H9 (cell line): Measurements from ENCODE around the gene AMT. TPM values are rescaled to one million over a fixed set of nuclear protein-coding genes. Genes with fewer than 3 reads are reported as not detected.

Source experiments
- DNase-seq: peaks from one replicate; pipeline ENCODE4 v3.0.0-alpha.2; 2017
- H2AFZ ChIP-seq: one replicate; pipeline ENCODE4 v1.6.1; 2013; ENCODE audit warnings: mild to moderate bottlenecking, low read length, control low read depth, moderate library complexity
- H2AK5ac ChIP-seq: 2 replicates; pipeline ENCODE4 v1.6.1; 2013; ENCODE audit warnings: low read length, control low read depth, mixed read lengths; ENCODE audit not compliant: insufficient read length
- H2BK120ac ChIP-seq: one replicate; pipeline ENCODE4 v1.6.1; 2013; ENCODE audit warnings: low read depth, mild to moderate bottlenecking, low read length, control low read depth, inconsistent platforms; ENCODE audit not compliant: poor library complexity, severe bottlenecking
- H2BK12ac ChIP-seq: 2 replicates; pipeline ENCODE4 v1.6.1; 2013; ENCODE audit warnings: low read length, control low read depth, mixed read lengths, low read depth; ENCODE audit not compliant: insufficient read length
- H2BK15ac ChIP-seq: 2 replicates; pipeline ENCODE4 v1.6.1; 2013; ENCODE audit warnings: low read depth, low read length, control low read depth
- H2BK20ac ChIP-seq: one replicate; pipeline ENCODE4 v1.6.1; 2013; ENCODE audit warnings: low read depth, mild to moderate bottlenecking, low read length, control low read depth, inconsistent platforms; ENCODE audit not compliant: poor library complexity, severe bottlenecking
- H2BK5ac ChIP-seq: 2 replicates; pipeline ENCODE4 v1.6.1; 2013; ENCODE audit warnings: low read length, control low read depth, mixed read lengths; ENCODE audit not compliant: insufficient read length
- H3K14ac ChIP-seq: 2 replicates; pipeline ENCODE4 v1.6.1; 2013; ENCODE audit warnings: low read length, control low read depth; ENCODE audit not compliant: insufficient read depth
- H3K18ac ChIP-seq: 2 replicates; pipeline ENCODE4 v1.6.1; 2013; ENCODE audit warnings: low read depth, mild to moderate bottlenecking, mixed read lengths, low read length, control low read depth; ENCODE audit not compliant: insufficient read length
- H3K23ac ChIP-seq: 2 replicates; pipeline ENCODE4 v1.6.1; 2013; ENCODE audit warnings: low read length, control low read depth, mixed read lengths, low read depth; ENCODE audit not compliant: insufficient read length
- H3K23me2 ChIP-seq: 2 replicates; pipeline ENCODE4 v1.6.1; 2013; ENCODE audit warnings: low read depth, mild to moderate bottlenecking, mixed read lengths, low read length, control low read depth; ENCODE audit not compliant: insufficient read length, poor library complexity, severe bottlenecking
- H3K27ac ChIP-seq: 2 replicates; pipeline ENCODE4 v1.5.1; 2013; ENCODE audit warnings: low read length, control low read depth, mixed read lengths, low read depth; ENCODE audit not compliant: insufficient read length
- H3K27me3 ChIP-seq: 2 replicates; pipeline ENCODE4 v1.6.1; 2013; ENCODE audit warnings: low read length, control low read depth, inconsistent platforms; ENCODE audit not compliant: insufficient read depth
- H3K4ac ChIP-seq: 2 replicates; pipeline ENCODE4 v1.6.1; 2013; ENCODE audit warnings: low read depth, mild to moderate bottlenecking, control low read depth, inconsistent platforms, low read length, moderate library complexity
- H3K4me1 ChIP-seq: 2 replicates; pipeline ENCODE4 v1.6.1; 2013; ENCODE audit warnings: low read length, control low read depth, inconsistent platforms; ENCODE audit not compliant: insufficient read depth
- H3K4me2 ChIP-seq: 2 replicates; pipeline ENCODE4 v1.6.1; 2013; ENCODE audit warnings: low read length, control low read depth, mixed read lengths; ENCODE audit not compliant: insufficient read length, insufficient read depth
- H3K56ac ChIP-seq: 2 replicates; pipeline ENCODE4 v1.6.1; 2013; ENCODE audit warnings: low read depth, mild to moderate bottlenecking, mixed read lengths, low read length, control low read depth; ENCODE audit not compliant: insufficient read length
- H3K79me1 ChIP-seq: 2 replicates; pipeline ENCODE4 v1.6.1; 2013; ENCODE audit warnings: low read depth, mild to moderate bottlenecking, moderate library complexity, low read length, control low read depth, inconsistent platforms; ENCODE audit not compliant: insufficient read depth, poor library complexity, severe bottlenecking
- H3K79me2 ChIP-seq: 2 replicates; pipeline ENCODE4 v1.6.1; 2013; ENCODE audit warnings: low read length, control low read depth, inconsistent platforms; ENCODE audit not compliant: insufficient read depth
- H3K9ac ChIP-seq: 2 replicates; pipeline ENCODE4 v1.6.1; 2013; ENCODE audit warnings: low read length, control low read depth, mixed read lengths; ENCODE audit not compliant: insufficient read length; ENCODE audit errors: extremely low read depth
- H3K9me3 ChIP-seq: one replicate; pipeline ENCODE4 v1.6.1; 2013; ENCODE audit warnings: low read depth, low read length, inconsistent platforms; ENCODE audit not compliant: control insufficient read depth
- H3T11ph ChIP-seq: one replicate; pipeline ENCODE4 v1.6.1; 2013; ENCODE audit warnings: mild to moderate bottlenecking, low read length, control low read depth, inconsistent platforms
- H4K20me1 ChIP-seq: one replicate; pipeline ENCODE4 v1.6.1; 2013; ENCODE audit not compliant: control insufficient read depth, insufficient read length, insufficient read depth
- H4K5ac ChIP-seq: 2 replicates; pipeline ENCODE4 v1.6.1; 2013; ENCODE audit warnings: low read depth, mild to moderate bottlenecking, mixed read lengths, low read length, control low read depth; ENCODE audit not compliant: insufficient read length
- H4K8ac ChIP-seq: replicated peaks from 2 replicates; pipeline ENCODE4 v1.6.1; 2013; ENCODE audit warnings: low read length, control low read depth, mixed read lengths, low read depth; ENCODE audit not compliant: insufficient read length
- H4K91ac ChIP-seq: 2 replicates; pipeline ENCODE4 v1.6.1; 2013; ENCODE audit warnings: low read depth, mild to moderate bottlenecking, moderate library complexity, mixed read lengths, low read length, control low read depth; ENCODE audit not compliant: insufficient read length
- H3K27ac Mint-ChIP-seq, 3 experiments: 2 replicates in 2 of 3; 3 replicates in 1 of 3; pipeline ENCODE4 v1.8.0; 2020 to 2021; ENCODE audit warnings: mixed read lengths in 3 of 3, mild to moderate bottlenecking in 1 of 3, moderate library complexity in 1 of 3
- H3K27me3 Mint-ChIP-seq: 2 replicates; pipeline ENCODE4 v1.8.0; 2021; ENCODE audit warnings: low read depth, mild to moderate bottlenecking, moderate library complexity, mixed read lengths
- H3K36me3 Mint-ChIP-seq, 3 experiments: 2 replicates in 2 of 3; 3 replicates in 1 of 3; pipeline ENCODE4 v1.8.0; 2020 to 2021; ENCODE audit warnings: low read depth in 3 of 3, mixed read lengths in 3 of 3; ENCODE audit not compliant: insufficient read depth in 1 of 3
- H3K4me1 Mint-ChIP-seq, 2 experiments: 2 replicates each; pipeline ENCODE4 v1.8.0; 2020; ENCODE audit warnings: mixed read lengths in 2 of 2
- H3K4me3 Mint-ChIP-seq, 2 experiments: 2 replicates in 1 of 2; 3 replicates in 1 of 2; pipeline ENCODE4 v1.8.0; 2020 to 2021; ENCODE audit warnings: mild to moderate bottlenecking in 2 of 2, mixed read lengths in 2 of 2, moderate library complexity in 1 of 2
- H3K9me3 Mint-ChIP-seq, 2 experiments: 2 replicates in 1 of 2; 3 replicates in 1 of 2; pipeline ENCODE4 v1.8.0; 2020; ENCODE audit warnings: mild to moderate bottlenecking in 2 of 2, mixed read lengths in 2 of 2, moderate library complexity in 1 of 2
- CTCF ChIP-seq: fragments of 200-600 bp; sonication (generic); conservative IDR thresholded peaks from 3 replicates; pipeline ENCODE4 v1.8.0; 2021; ENCODE audit warnings: antibody characterized with exemption, mild to moderate bottlenecking
- WGBS: extraction: QIAGEN DNeasy Blood & Tissue Kit; methylation state at CpG from one replicate; pipeline ENCODE4 v1.1.7; 2013; ENCODE audit warnings: missing lambda C conversion rate, low lambda C conversion rate, mixed read lengths; ENCODE audit not compliant: insufficient read length; ENCODE audit errors: extremely low coverage; 5-methylcytosine and 5-hydroxymethylcytosine counted together
- total RNA-seq: library from RNA; stranded (reverse); gene quantifications from 2 replicates; pipeline ENCODE4 v1.2.1, GENCODE V29; 2021

AMT gene
- total RNA-seq, 1 experiment from 2014 or later: 41.2 TPM

DNA sequence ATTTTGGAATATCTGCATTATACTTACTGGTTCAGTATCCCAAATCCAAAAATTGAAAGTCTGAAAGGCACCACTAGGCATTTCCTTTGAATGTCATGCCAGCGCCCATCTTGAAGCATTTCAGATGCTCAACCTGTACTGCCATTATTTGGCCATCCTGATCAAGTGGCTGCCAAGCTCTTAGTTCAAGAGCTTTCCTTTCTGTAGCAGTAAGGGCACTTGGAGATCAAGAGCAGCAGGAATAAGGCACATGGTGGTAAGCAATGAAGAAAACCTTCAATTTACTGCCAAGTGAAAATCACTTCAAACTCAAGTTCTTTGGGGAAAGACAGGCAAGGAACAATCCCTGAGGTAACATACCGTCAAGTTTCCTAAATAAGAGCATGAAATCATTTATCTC is 20.5 kb downstream of the AMT start:
- Histone ChIP-seq H4K5ac (no peak overlapping the region), H2BK120ac (no peak overlapping the region), H3K9me3 (no peaks in the 10 kb centered on the region), H2AK5ac (no peak overlapping the region), H2BK5ac (no peak overlapping the region), H3K4ac (no peak overlapping the region), H3K23me2 (no peaks in the 10 kb centered on the region), H3K23ac (no peak overlapping the region), H3K18ac (no peak overlapping the region), H2BK15ac (no peak overlapping the region), H2BK12ac (no peak overlapping the region), H3K56ac (no peak overlapping the region), H3K4me1 (peaks cover 3% of the 10 kb centered on the region; the same call in 1 of the 2 replicates), H3K27ac (no peak overlapping the region), H3K27me3 (no peaks in the 10 kb centered on the region), H3T11ph (no peak overlapping the region), H4K91ac (no peak overlapping the region), H4K8ac (no peak overlapping the region), H3K79me1 (peaks cover 20% of the 10 kb centered on the region), H3K9ac (no peak overlapping the region), H2AFZ (no peak overlapping the region), H3K4me2 (no peak overlapping the region), H3K79me2 (peaks cover 50% of the 10 kb centered on the region), H4K20me1 (no peaks in the 10 kb centered on the region), H3K14ac (no peak overlapping the region), H2BK20ac (no peak overlapping the region)
- TF ChIP-seq CTCF: no peak
- Mint-ChIP-seq H3K4me1 (peaks cover 20 to 22% of the 10 kb centered on the region in 2 experiments), H3K9me3 (no peaks in the 10 kb centered on the region; a peak in 1 of 5 replicates), H3K36me3 (peaks cover 10 to 29% (median 26%) of the 10 kb centered on the region in 3 experiments; a peak in 6 of 7 replicates), H3K27me3 (no peaks in the 10 kb centered on the region), H3K27ac (no peak overlapping the region), H3K4me3 (no peak overlapping the region)
- WGBS: no CpG with 5 or more reads among the region's 2 CpGs
- DNase-seq: no peak
